Keratinocyte (primary cell): ENCODE results near the gene PXDN. TPM values are rescaled to one million over a fixed set of nuclear protein-coding genes. Genes with fewer than 3 reads are reported as not detected.

Experiments
- DNase-seq: peaks from one replicate; pipeline ENCODE4 v3.0.0-alpha.2; 2011; ENCODE audit warnings: low read depth, missing footprints, low spot score
- FAIRE-seq: peaks from 2 replicates; lab custom pipeline; 2011; peaks lifted over from hg19 to GRCh38; lab: Jason Lieb, UNC
- H2AFZ ChIP-seq: 2 replicates; pipeline ENCODE4 v1.6.0; 2012; ENCODE audit warnings: low read length, control low read depth, inconsistent platforms; ENCODE audit not compliant: control insufficient read depth
- H3K27ac ChIP-seq: 2 replicates; pipeline ENCODE4 v1.5.1; 2011; ENCODE audit warnings: low read length; ENCODE audit not compliant: control insufficient read depth, insufficient read depth
- H3K27me3 ChIP-seq: 3 replicates; pipeline ENCODE4 v1.6.0; 2011; ENCODE audit warnings: low read length; ENCODE audit not compliant: control insufficient read depth, insufficient read depth; ENCODE audit errors: extremely low read depth
- H3K36me3 ChIP-seq, 2 experiments: 2 replicates in 1 of 2; 3 replicates in 1 of 2; pipeline ENCODE4 v1.5.1; 2011; ENCODE audit warnings: low read length in 2 of 2, mild to moderate bottlenecking in 1 of 2; ENCODE audit not compliant: control insufficient read depth in 2 of 2, insufficient read depth in 2 of 2; ENCODE audit errors: extremely low read depth in 1 of 2
- H3K4me1 ChIP-seq: 3 replicates; pipeline ENCODE4 v1.5.1; 2011; ENCODE audit warnings: low read length; ENCODE audit not compliant: control insufficient read depth, insufficient read depth; ENCODE audit errors: extremely low read depth
- H3K4me2 ChIP-seq: 3 replicates; pipeline ENCODE4 v1.6.0; 2011; ENCODE audit warnings: low read depth, low read length; ENCODE audit not compliant: control insufficient read depth, insufficient read depth; ENCODE audit errors: extremely low read depth
- H3K4me3 ChIP-seq, 3 experiments: fragments of 200-600 bp in 1 of 3; sonication (generic) in 1 of 3; 2 replicates in 2 of 3; 3 replicates in 1 of 3; pipeline ENCODE4 v1.5.1; 2011 to 2016; ENCODE audit warnings: low read length in 3 of 3, mild to moderate bottlenecking in 3 of 3, control low read depth in 2 of 3, inconsistent platforms in 1 of 3, low read depth in 1 of 3, mixed read lengths in 1 of 3, mixed run types in 1 of 3, moderate library complexity in 1 of 3; ENCODE audit not compliant: control insufficient read depth in 2 of 3, insufficient read depth in 2 of 3; ENCODE audit errors: extremely low read depth in 1 of 3
- H3K79me2 ChIP-seq: 2 replicates; pipeline ENCODE4 v1.6.0; 2012; ENCODE audit warnings: low read length; ENCODE audit not compliant: control insufficient read depth, insufficient read depth
- H3K9ac ChIP-seq: 3 replicates; pipeline ENCODE4 v1.6.0; 2011; ENCODE audit warnings: low read length; ENCODE audit not compliant: control insufficient read depth, insufficient read depth; ENCODE audit errors: extremely low read depth
- H3K9me1 ChIP-seq: 3 replicates; pipeline ENCODE4 v1.6.0; 2011; ENCODE audit warnings: low read length; ENCODE audit not compliant: control insufficient read depth, insufficient read depth; ENCODE audit errors: extremely low read depth
- H3K9me3 ChIP-seq: 2 replicates; pipeline ENCODE4 v1.5.1; 2012; ENCODE audit warnings: low read depth, low read length; ENCODE audit not compliant: control insufficient read depth
- H4K20me1 ChIP-seq: 3 replicates; pipeline ENCODE4 v1.6.0; 2011; ENCODE audit warnings: low read length; ENCODE audit not compliant: control insufficient read depth, insufficient read depth; ENCODE audit errors: extremely low read depth
- CTCF ChIP-seq, 3 experiments: IDR thresholded peaks in 1 of 3; conservative IDR thresholded peaks in 1 of 3; optimal IDR thresholded peaks in 1 of 3; 2 replicates in 2 of 3; 3 replicates in 1 of 3; pipeline versions ENCODE3 to v1.5.1; 2011; ENCODE audit warnings: low read length in 3 of 3, mild to moderate bottlenecking in 3 of 3, moderate library complexity in 2 of 3, control low read depth in 1 of 3, inconsistent platforms in 1 of 3; ENCODE audit not compliant: insufficient read depth in 2 of 3; ENCODE audit errors: extremely low read depth in 1 of 3
- EZH2 ChIP-seq: IDR thresholded peaks from one replicate; pipeline ENCODE4 v1.6.1; 2012; ENCODE audit warnings: inconsistent platforms, mild to moderate bottlenecking, low read length, moderate library complexity
- dilution Hi-C: fragments of 300-500 bp; cut with MboI; formaldehyde crosslinking; loops from one replicate; pipeline ENCODE4 v1.7.0; 2020; ENCODE audit warnings: low sequenced_read_pairs; ENCODE audit not compliant: extremely low pct_ligation_motif_present
- polyA plus RNA-seq, 5 experiments: library from polyadenylated mRNA; depleted of rRNA in 3 of 5; stranded (reverse) in 3 of 5; stranded (forward) in 1 of 5; unstranded in 1 of 5; fragments of >200 nt; gene quantifications; 1 replicate in 1 of 5; 2 replicates in 3 of 5; 3 replicates in 1 of 5; pipeline versions ENCODE4 v1.2.1 to v1.2.3, GENCODE V29; 2011 to 2012; ENCODE audit warnings: missing spikeins in 2 of 5, low read depth in 1 of 5, low replicate concordance in 1 of 5

Gene PXDN
- polyA plus RNA-seq, 1 donor (not counting 4 experiments of a cell fraction or from before 2014, with no cell fraction given): 36.7 TPM

DNA sequence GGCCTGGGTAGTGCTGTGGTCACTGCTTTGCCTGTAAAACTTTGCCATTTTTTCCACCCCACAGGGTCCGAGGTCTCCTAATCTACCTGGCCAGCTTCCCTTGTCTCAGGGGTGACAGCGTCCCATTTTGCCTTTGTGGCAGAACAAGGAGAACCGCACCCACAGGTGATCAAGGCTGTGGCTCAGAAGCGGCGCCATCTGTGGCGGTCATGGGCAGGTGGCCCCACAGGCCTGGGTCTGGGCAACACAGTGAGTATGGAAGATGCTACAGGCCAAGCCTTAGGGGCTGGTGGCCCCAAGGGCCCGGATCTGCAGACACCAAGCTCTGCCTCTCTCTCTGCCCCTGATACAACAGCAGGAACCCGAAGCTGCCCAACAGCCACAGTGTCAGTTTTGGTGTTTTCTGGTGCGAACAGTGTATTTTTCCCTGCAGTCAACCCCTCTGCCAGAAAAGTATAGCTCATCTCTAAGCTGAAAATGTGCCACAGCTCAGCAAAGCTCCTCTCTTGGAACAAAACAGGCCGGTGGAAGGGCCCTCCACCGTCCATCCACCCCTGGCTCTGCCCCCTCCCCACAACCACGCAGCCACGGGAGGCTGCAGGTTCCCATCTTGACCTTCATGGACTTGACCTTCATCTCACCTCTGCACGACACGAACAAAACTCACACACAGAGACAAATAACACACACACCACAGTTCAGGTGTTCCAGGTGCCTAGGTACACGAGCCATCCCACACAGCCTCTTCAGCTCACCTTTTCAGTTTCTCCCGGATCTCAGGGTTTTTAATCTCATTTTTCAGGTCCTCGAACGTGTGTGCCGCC lies 96.7 kb downstream of the PXDN start:
- no peaks in the 10 kb centered on the region for H3K79me2 ChIP-seq

DNA sequence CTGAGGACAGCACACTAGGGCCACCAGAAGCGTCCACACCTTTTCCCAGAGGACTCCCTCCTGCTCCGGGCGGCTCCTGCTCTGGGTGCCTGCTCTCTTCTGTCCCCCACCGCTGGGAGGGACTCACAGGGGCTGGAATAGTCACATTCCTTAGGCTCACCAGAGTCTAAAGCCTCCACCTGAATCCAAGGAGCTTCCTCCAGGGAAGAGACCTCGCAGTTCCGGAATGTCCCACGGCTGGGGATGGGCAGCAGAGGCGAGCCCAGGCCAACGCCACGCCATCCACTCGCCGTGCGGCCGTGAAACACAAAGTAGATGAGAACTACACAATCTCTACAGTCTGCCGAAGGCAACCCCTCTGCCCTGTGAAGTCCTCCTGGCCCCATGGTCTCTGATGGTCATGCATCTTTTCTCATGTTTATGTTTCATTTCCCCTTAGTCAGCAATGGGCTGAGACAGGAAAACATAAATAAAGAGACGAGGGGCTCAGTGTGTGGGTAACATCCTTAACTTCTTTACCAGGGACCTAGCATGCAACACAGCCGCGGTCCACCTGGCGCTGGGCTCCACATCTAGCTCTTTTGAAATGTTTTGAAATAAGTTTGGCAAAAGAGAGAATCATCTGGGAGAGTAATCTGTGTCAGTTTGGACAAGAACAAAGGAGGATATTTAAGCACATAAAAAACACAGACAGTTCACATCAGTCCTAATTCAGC lies 98.4 kb downstream of the PXDN start:
- no peak overlapping the region for H3K9ac ChIP-seq
- H2AFZ ChIP-seq: no peak overlapping the region
- H3K27me3 ChIP-seq: no peaks in the 10 kb centered on the region
- dilution Hi-C loops: no loop called here
- no peak overlapping the region for H3K4me2 ChIP-seq
- no peaks in the 10 kb centered on the region for H3K9me1 ChIP-seq
- H3K4me3 ChIP-seq: no peak overlapping the region
- H3K27ac ChIP-seq: no peak overlapping the region
- H3K9me3 ChIP-seq: no peaks in the 10 kb centered on the region
- FAIRE-seq: no peak
- peaks cover 10 to 11% of the 10 kb centered on the region in 2 experiments for H3K36me3 ChIP-seq
- no peaks in the 10 kb centered on the region for H3K79me2 ChIP-seq
- H4K20me1 ChIP-seq: no peaks in the 10 kb centered on the region
- no peaks in the 10 kb centered on the region for H3K4me1 ChIP-seq
- no peak for TF ChIP-seq EZH2
- no peak for TF ChIP-seq CTCF (optimal IDR thresholded peaks at IDR 0.05 in 1 of 3, IDR thresholded peaks at IDR 0.05 in 1 of 3, conservative IDR thresholded peaks at IDR 0.05 in 1 of 3; ENCODE audit: extremely low read depth in 1 of 3, insufficient read depth in 2 of 3, low read length in 3 of 3)
- no peak for DNase-seq

More for the DNA sequence above, 96.7 kb downstream of the PXDN start:
- Histone ChIP-seq H3K9ac (no peak overlapping the region), H2AFZ (no peak overlapping the region), H3K27me3 (no peaks in the 10 kb centered on the region), H3K9me3 (no peaks in the 10 kb centered on the region), H3K36me3 (peaks cover 10 to 11% of the 10 kb centered on the region in 2 experiments), H3K4me1 (peaks cover 2% of the 10 kb centered on the region), H3K4me2 (no peak overlapping the region), H3K4me3 (no peak overlapping the region), H3K9me1 (no peaks in the 10 kb centered on the region), H3K27ac (no peak overlapping the region), H4K20me1 (no peaks in the 10 kb centered on the region)
- FAIRE-seq (no peak), DNase-seq (no peak)
- no peak for TF ChIP-seq CTCF (optimal IDR thresholded peaks at IDR 0.05 in 1 of 3, IDR thresholded peaks at IDR 0.05 in 1 of 3, conservative IDR thresholded peaks at IDR 0.05 in 1 of 3; ENCODE audit: extremely low read depth in 1 of 3, insufficient read depth in 2 of 3, low read length in 3 of 3)
- TF ChIP-seq EZH2: no peak
- dilution Hi-C loops: no loop called here
